Activated CD4-positive, alpha-beta memory T cell treated with anti-CD3 and anti-CD28 coated beads, Interleukin-2, amount 10 ng/mL, durations not matched to agents 7 days and 5 days (primary cell): Measurements from ENCODE around the gene NOTCH3. TPM values are rescaled to one million over a fixed set of nuclear protein-coding genes. Genes with fewer than 3 reads are reported as not detected.

Experiments
- CTCF ChIA-PET: fragments of 350-600 bp; sonication (Branson Sonifier 250); formaldehyde crosslinking; loops from one replicate; lab custom pipeline; 2021; ENCODE audit warnings: antibody characterized with exemption, inconsistent platforms; lab: Charles Lee
- POLR2A ChIA-PET: fragments of 350-600 bp; sonication (Branson Sonifier 250); formaldehyde crosslinking; loops from one replicate; lab custom pipeline; 2021; ENCODE audit warnings: antibody characterized with exemption; lab: Charles Lee
- DNase-seq: peaks from one replicate; pipeline ENCODE4 v3.0.0-alpha.2; 2020
- H3K27ac Mint-ChIP-seq: one replicate; pipeline ENCODE4 v1.8.0; 2021; ENCODE audit warnings: mild to moderate bottlenecking, mixed read lengths
- H3K27me3 Mint-ChIP-seq: one replicate; pipeline ENCODE4 v1.8.0; 2021; ENCODE audit warnings: mixed read lengths
- H3K36me3 Mint-ChIP-seq: one replicate; pipeline ENCODE4 v1.8.0; 2021; ENCODE audit warnings: low read depth, mixed read lengths
- H3K4me1 Mint-ChIP-seq: one replicate; pipeline ENCODE4 v1.8.0; 2021; ENCODE audit warnings: mixed read lengths
- H3K4me3 Mint-ChIP-seq: one replicate; pipeline ENCODE4 v1.8.0; 2021; ENCODE audit warnings: mild to moderate bottlenecking, mixed read lengths
- H3K9me3 Mint-ChIP-seq: one replicate; pipeline ENCODE4 v1.8.0; 2021; ENCODE audit warnings: mixed read lengths
- total RNA-seq, 2 experiments: library from RNA; stranded (reverse); gene quantifications; one replicate each; pipeline ENCODE4 v1.2.3, GENCODE V29; 2021

Gene NOTCH3
- total RNA-seq, 2 experiments from 2014 or later: not detected

- POLR2A ChIA-PET: no interaction called here
- Mint-ChIP-seq H3K9me3 (no peaks in the 10 kb centered on the region), H3K27ac (no peak overlapping the region), H3K4me3 (no peak overlapping the region), H3K27me3 (peaks cover 52% of the 10 kb centered on the region), H3K4me1 (peaks cover 7% of the 10 kb centered on the region), H3K36me3 (peaks cover 2% of the 10 kb centered on the region)
- DNase-seq: no peak
- CTCF ChIA-PET: no interaction called here
Observed at GRCh38 chr19:15197942-15198341, 2.9 kb downstream of the NOTCH3 start.

DNA sequence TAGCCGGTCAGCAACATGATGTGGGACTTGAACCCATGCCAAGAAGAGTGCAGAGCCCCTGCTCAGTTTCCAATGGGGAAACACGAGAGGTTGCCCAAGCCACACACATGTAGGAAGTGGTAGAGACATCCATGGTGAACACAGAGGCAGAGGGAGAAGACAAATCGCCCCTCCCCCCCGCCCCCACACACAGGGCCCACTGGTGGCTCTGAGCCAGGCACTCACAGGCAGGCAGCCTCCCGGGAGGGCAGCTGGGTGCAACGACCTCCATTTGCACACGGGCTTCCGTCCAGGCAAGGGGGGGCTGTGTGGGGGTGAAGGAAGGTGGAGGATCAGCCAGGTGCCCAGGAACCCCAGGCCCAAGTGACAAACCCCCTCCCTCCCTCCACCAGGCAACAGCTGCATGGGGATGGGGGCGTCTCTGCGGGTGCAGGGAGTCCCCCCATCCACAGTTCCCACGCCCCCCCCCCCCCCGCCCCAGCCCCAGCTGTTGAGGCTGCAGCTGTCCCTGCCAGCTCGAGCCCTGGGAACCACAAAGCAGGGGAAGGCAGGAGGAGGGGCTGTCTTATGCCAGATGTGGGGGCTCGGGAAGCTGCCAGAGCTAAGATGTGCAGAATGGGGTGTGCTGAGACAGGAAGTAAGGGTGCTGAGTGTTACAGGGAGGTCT is 3.4 kb downstream of the NOTCH3 start:
- ChIA-PET CTCF (interaction anchor here (0.9 kb wide), 1 partner anchor 20 kb away, joined by 3 read pairs; no protein-coding TSS in a partner anchor), POLR2A (no interaction called here)
- Mint-ChIP-seq H3K27me3 (peaks cover 48% of the 10 kb centered on the region), H3K4me1 (peaks cover 7% of the 10 kb centered on the region), H3K4me3 (no peak overlapping the region), H3K9me3 (no peaks in the 10 kb centered on the region), H3K36me3 (peaks cover 2% of the 10 kb centered on the region), H3K27ac (no peak overlapping the region)
- no peak for DNase-seq

DNA sequence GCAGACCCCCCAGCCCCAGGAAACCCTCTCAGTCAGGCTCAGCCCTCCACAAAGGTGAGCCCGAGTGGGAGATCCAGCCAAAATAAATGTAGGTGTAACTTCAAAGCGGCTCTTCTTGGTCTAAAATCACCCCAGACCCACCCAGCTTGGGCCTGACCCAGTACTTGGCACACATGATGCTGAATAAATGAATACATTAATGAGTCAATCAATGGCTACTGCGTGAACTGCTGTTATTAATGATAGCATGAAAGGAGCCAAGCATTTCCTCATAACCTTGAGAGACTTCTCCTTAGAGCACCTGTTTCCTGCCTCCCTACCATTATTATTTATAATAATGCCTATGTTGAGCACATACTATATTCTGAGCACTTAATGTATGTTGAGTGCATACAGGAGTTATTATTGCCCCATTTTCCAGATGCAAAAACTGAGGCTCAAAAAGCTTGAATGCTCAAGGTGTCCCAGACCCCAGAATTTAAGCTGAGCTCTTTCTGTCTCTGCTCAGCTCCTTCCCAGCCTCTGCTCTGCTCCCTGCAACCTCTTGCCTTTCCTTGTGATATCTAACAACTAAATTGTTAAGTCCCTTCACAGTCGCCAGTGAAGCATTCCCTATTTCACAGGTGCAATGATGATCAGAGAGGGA is 4.3 kb downstream of the NOTCH3 start:
- Mint-ChIP-seq H3K9me3 (no peaks in the 10 kb centered on the region), H3K4me1 (peaks cover 7% of the 10 kb centered on the region), H3K27me3 (peaks cover 45% of the 10 kb centered on the region), H3K4me3 (no peak overlapping the region), H3K27ac (no peak overlapping the region), H3K36me3 (peaks cover 2% of the 10 kb centered on the region)
- ChIA-PET POLR2A (no interaction called here), CTCF (interaction anchor here (0.9 kb wide), 1 partner anchor 19 kb away, joined by 3 read pairs; no protein-coding TSS in a partner anchor)
- no peak for DNase-seq

GRCh38 chr19:15195371-15196334 is 5.1 kb downstream of the NOTCH3 start:
- DNase-seq: no peak
- H3K36me3 Mint-ChIP-seq: peaks cover 2% of the 10 kb centered on the region
- H3K4me3 Mint-ChIP-seq: no peak overlapping the region
- POLR2A ChIA-PET: no interaction called here
- CTCF ChIA-PET: no interaction called here
- no peak overlapping the region for H3K27ac Mint-ChIP-seq
- H3K9me3 Mint-ChIP-seq: no peaks in the 10 kb centered on the region
- H3K27me3 Mint-ChIP-seq: peaks cover 40% of the 10 kb centered on the region
- H3K4me1 Mint-ChIP-seq: peaks cover 7% of the 10 kb centered on the region

GRCh38 chr19:15194938-15195337 is 5.9 kb downstream of the NOTCH3 start:
- Mint-ChIP-seq H3K4me1 (peaks cover 7% of the 10 kb centered on the region), H3K36me3 (peaks cover 2% of the 10 kb centered on the region), H3K4me3 (no peak overlapping the region), H3K9me3 (no peaks in the 10 kb centered on the region), H3K27me3 (peaks cover 40% of the 10 kb centered on the region), H3K27ac (no peak overlapping the region)
- POLR2A ChIA-PET: no interaction called here
- no peak for DNase-seq
- CTCF ChIA-PET: no interaction called here

DNA sequence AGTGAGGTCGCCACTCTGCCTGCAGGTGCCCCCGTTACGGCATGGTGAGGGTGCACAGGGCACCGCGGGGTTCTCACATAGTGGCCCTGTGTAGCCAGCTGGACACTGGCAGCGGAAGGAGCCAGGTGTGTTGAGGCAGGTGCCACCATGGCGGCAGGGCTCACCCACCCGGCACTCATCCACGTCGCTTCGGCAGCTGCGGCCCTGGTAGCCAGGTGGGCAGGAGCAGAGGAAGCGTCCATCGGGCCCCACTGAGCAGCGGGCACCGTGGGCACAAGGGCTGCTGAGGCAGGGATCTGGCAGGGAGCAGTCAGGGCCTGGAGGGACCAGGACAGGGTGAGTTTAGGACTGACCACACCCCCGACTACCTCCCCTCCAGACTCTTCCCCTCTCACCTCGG is 8.8 kb downstream of the NOTCH3 start:
- peaks cover 21% of the 10 kb centered on the region for H3K27me3 Mint-ChIP-seq
- no peaks in the 10 kb centered on the region for H3K4me1 Mint-ChIP-seq
- H3K4me3 Mint-ChIP-seq: no peak overlapping the region
- H3K27ac Mint-ChIP-seq: no peak overlapping the region
- H3K9me3 Mint-ChIP-seq: no peaks in the 10 kb centered on the region
- ChIA-PET CTCF (no interaction called here), POLR2A (no interaction called here)
- no peaks in the 10 kb centered on the region for H3K36me3 Mint-ChIP-seq
- no peak for DNase-seq

DNA sequence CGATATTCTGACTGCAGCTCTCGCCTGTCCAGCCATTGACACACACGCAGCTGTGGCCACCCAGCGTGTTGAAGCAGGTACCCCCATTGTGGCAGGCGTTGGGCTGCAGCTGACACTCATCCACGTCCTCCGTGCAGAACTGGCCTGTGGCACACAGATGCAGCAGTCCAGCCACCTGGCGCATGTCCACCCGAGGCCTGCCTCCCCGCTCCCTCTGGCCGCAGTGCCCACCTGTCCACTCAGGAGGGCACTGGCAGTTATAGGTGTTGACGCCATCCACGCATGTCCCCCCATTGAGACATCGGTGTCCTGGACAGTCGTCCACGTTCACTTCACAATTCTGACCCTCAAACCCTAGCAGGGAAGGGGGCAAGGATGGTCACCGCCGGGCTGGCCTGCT is 9.3 kb downstream of the NOTCH3 start:
- ChIA-PET CTCF (no interaction called here), POLR2A (no interaction called here)
- no peaks in the 10 kb centered on the region for H3K9me3 Mint-ChIP-seq
- DNase-seq: no peak
- no peaks in the 10 kb centered on the region for H3K36me3 Mint-ChIP-seq
- peaks cover 16% of the 10 kb centered on the region for H3K27me3 Mint-ChIP-seq
- no peaks in the 10 kb centered on the region for H3K4me1 Mint-ChIP-seq
- no peak overlapping the region for H3K27ac Mint-ChIP-seq
- no peak overlapping the region for H3K4me3 Mint-ChIP-seq

DNA sequence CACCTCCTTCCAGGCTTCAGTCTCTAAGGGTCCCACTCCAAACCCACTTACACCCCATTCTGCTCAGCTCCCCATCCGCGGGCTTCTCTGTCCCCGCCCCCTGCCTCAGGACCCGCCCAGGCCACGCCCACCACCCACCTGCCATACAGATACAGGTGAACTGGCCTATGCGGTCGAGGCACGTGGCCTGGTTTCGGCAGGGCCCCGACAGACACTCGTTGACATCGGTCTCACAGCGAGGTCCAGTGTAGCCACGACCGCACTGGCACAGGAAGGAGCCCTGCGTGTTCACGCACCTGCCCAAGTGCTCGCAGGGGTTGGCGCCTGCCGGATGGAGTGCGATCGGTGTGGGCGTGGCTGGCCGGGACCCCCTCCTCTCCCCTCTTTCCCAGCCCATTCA is 11.9 kb downstream of the NOTCH3 start:
- Mint-ChIP-seq H3K4me3 (no peak overlapping the region), H3K27ac (no peak overlapping the region), H3K36me3 (no peaks in the 10 kb centered on the region), H3K4me1 (no peaks in the 10 kb centered on the region), H3K27me3 (no peaks in the 10 kb centered on the region), H3K9me3 (no peaks in the 10 kb centered on the region)
- POLR2A ChIA-PET: no interaction called here
- DNase-seq: no peak
- CTCF ChIA-PET: no interaction called here

DNA sequence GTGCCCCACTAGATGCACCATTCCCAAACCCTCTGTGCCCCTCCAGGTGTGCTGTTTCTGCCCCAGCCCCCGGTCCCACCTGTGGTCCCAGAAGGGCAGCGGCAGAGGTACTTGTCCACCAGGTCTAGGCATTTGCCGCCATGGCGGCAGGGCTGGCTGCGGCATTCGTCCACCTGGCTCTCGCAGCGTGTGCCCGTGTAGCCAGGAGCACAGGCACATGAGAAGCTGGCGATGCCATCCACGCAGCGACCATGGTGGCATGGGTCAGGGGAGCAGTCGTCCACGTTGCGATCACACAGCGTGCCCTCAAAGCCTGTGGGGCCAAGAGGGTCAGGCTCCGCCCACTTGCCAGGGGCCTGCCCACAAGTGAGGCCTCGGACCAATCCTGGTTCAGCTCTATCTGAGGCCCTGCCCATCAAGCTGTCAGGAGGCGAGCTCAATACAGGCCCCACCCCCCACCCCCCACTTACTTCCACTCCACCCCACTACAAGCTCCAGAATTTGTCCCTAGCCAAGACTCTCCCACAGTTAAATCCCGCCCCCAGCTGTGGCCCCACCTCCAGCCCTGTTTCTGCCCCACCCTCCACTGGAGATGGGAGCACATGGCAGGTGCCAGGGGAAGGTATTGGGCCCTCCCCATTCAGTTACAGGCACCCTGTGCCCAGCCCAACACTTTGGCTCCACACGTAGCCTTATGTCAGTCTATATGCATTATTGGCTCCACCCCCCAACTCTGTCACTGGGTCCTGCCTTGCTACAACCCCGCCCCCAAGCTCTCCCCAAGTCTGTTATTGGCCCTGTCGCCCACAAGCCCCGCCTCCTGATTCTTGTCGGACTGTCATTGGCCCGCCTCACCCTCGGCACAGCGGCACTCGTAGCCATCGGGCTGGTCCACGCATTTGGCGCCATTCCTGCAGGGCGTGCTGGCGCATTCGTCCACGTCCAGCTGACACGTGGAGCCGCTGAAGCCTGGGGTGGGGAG is 13.5 kb downstream of the NOTCH3 start:
- Mint-ChIP-seq H3K36me3 (no peaks in the 10 kb centered on the region), H3K27me3 (no peaks in the 10 kb centered on the region), H3K9me3 (no peaks in the 10 kb centered on the region), H3K4me1 (no peaks in the 10 kb centered on the region), H3K4me3 (no peak overlapping the region), H3K27ac (no peak overlapping the region)
- ChIA-PET POLR2A (no interaction called here), CTCF (no interaction called here)
- DNase-seq: no peak

- no peak for DNase-seq
- Mint-ChIP-seq H3K4me3 (no peak overlapping the region), H3K9me3 (no peaks in the 10 kb centered on the region), H3K27ac (no peak overlapping the region), H3K4me1 (no peaks in the 10 kb centered on the region), H3K27me3 (no peaks in the 10 kb centered on the region), H3K36me3 (no peaks in the 10 kb centered on the region)
- ChIA-PET POLR2A (no interaction called here), CTCF (no interaction called here)
Observed at GRCh38 chr19:15185188-15185587, 15.6 kb downstream of the NOTCH3 start.

- Mint-ChIP-seq H3K36me3 (no peaks in the 10 kb centered on the region), H3K27ac (no peak overlapping the region), H3K4me3 (no peak overlapping the region), H3K4me1 (no peaks in the 10 kb centered on the region), H3K9me3 (no peaks in the 10 kb centered on the region), H3K27me3 (no peaks in the 10 kb centered on the region)
- ChIA-PET CTCF (no interaction called here), POLR2A (no interaction called here)
- DNase-seq: no peak
Observed at GRCh38 chr19:15184776-15185175, 16.0 kb downstream of the NOTCH3 start.

- ChIA-PET POLR2A (no interaction called here), CTCF (no interaction called here)
- H3K27me3 Mint-ChIP-seq: peaks cover 4% of the 10 kb centered on the region
- H3K4me3 Mint-ChIP-seq: no peak overlapping the region
- peaks cover 8% of the 10 kb centered on the region for H3K4me1 Mint-ChIP-seq
- no peaks in the 10 kb centered on the region for H3K36me3 Mint-ChIP-seq
- no peak for DNase-seq
- H3K27ac Mint-ChIP-seq: no peak overlapping the region
- H3K9me3 Mint-ChIP-seq: no peaks in the 10 kb centered on the region
Observed at GRCh38 chr19:15181394-15181793, 19.4 kb downstream of the NOTCH3 start.
